Hematopoietic multipotent progenitor cell treated with erythropoietin and hydrocortisone succinate and interleukin-3 and kit ligand, for 6 days (in vitro differentiated cells): ENCODE measurements around the gene KLHDC10.
"Not testable (repeated sequence)": the region's sequence is repeated elsewhere in the genome, so short reads cannot be mapped to it uniquely, and the experiment has no call there.

Source experiments
- DNase-seq: peaks from one replicate; pipeline ENCODE4 v3.0.0-alpha.2; 2015

KLHDC10 gene

DNA sequence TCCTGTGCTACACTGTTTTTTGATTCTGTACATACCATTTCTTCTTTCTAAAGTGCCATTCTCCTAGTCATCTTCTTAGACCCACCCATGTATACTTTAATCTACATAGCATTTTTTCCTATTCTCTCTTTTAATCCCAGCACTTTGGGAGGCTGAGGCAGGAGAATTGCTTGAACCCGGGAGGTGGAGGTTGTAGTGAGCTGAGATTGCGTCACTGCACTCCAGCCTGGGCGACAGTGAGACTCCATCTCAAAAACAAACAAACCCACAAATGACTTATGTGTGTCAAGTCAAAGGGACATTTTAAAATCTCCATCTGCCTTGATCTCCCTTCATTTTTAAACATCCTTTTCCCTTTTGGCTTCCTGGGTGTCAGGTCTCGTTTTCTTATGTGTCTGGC lies 13.2 kb downstream of the KLHDC10 start:
- not testable (repeated sequence) for DNase-seq

DNA sequence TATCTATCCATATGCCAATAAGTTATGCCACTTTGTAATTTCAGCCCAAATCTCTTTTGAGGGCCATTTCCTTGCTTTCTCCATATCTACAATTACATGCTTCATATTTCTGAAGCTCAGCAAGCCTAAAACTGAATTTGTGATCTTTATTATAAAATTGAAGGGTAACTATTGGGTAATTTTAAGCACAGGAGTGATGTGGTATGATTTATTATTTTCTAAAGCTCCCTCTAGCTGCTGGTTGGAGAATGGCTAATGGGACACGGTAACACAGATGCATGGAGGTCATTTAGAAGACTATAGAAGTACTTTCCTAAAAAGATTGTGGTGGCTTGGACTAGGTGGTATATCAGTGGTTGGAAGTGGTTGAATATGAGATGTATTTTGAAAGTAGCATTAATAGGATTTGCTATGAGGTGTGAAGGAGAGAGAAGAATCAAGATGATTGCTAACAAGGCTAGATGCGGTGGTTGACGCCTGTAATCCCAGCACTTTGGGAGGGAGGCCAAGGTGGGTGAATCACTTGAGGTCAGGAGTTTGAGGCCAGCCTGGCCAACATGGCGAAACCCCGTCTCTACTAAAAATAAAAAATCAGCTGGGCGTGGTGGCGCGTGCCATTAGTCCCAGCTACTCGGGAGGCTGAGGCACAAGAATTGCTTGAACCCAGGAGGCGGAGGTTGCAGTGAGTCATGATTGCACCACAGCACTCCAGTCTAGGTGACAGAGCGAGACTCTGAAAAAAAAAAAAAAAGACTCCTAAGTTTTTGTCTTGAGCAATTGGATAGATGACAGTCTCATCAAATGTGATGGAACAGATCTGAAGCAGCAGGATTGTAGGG lies 13.9 kb downstream of the KLHDC10 start:
- DNase-seq = peak; percentile 58

DNA sequence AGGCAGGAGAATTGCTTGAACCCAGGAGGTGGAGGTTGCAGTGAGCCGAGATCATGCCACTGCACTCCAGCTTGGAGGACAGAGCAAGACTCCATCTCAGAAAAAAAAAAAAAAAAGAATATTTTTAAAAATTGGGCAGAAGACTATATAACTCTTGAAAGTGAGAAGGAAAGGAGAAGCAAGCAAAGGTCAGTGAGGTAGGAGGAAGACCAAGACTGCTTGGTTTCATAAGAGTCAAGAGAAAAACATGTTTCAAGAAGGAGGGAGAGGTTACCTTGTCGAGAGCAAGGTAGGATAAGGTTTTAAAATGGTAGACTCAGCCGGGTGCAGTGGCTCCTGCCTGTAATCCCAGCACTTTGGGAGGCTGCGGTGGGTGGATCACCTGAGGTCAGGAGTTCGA lies 14.9 kb downstream of the KLHDC10 start:
- not testable (repeated sequence) for DNase-seq

DNA sequence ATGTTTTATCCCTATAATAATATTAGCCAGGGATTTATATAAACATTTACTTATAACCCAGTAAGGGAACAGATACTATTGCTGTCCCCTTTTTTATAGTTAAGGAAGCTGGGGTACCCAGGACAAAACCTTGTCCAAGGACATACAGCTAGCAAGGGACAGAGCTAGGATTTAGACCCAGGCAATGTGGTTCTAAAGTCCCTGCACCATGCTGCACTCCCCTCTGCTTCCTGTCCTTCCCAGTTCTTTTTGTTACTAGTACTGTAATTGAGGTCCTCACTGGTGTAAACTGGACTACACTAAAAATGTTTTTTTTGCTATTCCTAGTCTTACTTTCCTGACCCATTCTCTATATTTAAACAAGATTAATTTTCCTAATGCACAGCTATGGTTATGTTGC lies 16.6 kb downstream of the KLHDC10 start:
- DNase-seq = no peak

DNA sequence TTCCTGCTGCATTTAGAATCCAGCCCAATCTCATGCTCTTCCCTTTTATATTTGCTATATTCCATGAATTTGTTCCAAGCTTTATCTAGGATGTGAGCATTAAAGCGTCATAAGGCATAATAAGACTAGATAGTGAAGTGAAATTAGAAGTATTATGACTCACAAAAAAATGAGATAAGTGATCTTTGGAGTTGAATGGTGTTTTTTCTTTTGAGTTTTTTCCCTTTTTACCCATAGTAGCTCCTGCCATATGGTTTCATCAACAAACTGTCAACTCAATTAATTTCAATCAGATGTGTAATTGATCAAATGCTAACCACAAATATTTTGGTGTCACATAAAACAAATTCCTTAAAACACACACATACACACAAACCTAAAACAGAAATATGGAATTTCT lies 17.0 kb downstream of the KLHDC10 start:
- DNase-seq = peak; percentile 22

DNA sequence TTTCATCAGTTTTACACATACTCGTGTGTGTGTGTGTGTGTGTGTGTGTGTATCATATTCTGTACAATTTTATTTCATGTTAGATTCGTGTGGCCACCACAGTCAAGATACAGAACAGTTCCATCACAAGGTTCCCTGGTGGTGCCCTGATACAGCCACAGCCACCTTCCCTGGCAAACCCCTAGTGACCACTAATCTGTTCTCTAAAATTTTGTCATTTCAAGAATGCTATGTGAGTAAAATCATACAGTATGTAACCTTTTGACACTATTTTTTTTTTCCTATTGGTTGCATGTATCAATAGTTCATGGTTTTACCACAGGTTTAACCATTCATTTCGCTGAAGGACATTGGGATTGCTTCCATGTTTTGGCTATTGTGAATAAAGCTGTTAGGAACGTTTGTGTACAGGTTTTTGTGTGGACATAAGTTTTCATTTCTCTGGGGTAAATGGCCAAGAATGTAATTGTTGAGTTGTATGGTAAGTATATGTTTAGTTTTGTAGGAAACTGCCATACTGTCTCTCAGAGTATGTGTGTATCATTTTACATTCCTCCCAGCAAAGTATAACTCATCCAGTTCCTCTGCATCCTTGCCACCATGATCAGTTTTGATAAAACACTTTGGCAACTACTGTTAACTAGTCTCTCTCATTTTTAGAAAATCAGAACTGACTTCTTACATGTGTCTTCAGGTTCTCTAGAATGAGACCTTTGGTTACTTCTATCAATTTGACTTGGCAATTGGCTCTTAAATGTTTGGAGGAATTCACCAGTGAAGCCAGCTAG lies 20.6 kb downstream of the KLHDC10 start:
- no peak for DNase-seq

DNA sequence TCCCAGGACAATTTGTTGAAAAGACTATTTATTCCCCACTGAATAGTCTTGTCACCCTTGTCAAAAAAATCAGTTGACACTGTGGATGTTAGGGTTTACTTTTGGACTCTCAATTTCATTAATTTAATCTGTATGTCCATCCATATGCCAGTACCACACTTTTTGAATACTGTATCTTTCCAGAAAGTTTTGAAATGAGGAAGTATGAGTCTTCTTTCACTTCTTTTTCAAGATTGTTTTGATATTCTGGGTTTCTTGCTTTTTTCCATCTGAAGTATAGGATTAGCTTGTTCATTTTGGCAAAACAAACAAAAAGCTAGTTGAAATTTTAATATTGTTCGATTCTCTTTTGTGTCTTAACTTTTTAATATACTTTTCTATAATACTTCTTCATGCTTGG lies 21.7 kb downstream of the KLHDC10 start:
- DNase-seq = no peak

DNA sequence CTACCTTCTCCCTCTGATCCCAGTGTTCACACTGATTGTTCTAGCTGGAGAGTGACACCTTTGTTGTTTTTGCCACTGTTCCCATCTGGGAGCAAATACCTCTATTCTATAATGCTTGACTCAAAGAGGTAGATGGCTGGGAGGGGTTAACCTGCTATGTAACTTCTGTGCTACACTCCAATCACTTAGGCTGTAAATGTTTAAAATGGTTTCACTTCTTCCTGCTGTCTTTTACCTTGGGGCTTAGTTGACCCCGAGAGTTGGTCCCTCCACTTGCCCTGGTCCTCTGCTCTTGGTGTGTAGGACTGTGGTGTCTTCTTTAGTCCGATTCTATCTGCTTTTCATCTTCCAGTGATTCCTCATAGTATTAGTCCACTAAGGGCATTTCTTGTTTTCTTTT lies 22.3 kb downstream of the KLHDC10 start:
- DNase-seq = no peak

DNA sequence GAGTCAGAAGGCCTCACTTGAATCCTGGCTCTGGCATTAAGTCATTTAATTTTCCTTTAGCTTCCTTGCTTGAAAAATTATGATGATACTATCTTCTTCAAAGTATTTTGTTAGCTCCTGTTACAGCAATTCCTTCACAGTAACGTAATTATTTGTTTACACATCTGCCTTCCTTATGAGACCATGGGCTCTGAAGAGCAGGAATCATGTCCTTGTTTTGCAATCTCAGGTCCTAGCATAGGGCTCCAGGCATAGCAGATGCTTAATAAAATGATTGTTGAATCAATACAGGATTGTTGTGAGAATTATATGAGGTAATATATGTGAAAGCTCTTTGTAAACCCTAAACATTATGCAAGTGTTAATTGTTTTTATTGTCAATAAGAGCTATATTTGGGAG lies 25.5 kb downstream of the KLHDC10 start:
- DNase-seq = no peak

DNA sequence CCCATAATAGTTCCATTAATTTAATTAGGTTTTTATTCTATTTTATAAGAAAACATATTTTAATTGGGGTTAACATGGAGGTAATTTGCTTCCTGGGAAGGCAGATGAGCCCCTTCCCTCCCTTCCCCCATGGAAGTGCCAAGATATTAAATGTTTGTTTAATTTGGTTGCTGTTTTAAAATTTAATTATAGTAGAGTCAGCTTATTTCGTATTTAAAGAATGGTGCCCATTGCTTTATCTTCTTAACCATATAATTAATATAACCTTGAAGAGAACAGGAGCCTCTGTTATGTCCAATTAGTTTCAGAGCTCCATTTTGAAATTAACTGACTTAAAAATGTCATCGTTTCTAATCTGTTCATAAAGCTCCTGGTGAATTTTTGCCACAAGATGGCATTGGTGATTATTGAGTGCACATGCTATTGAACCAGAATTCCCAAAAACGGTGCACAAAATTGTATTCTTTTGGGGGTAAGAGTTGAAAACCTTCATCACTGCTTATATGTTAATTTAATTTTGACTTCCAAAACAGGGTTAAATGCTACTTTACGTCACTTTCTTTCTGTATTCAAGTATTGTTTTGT lies 26.0 kb downstream of the KLHDC10 start:
- no peak for DNase-seq

DNA sequence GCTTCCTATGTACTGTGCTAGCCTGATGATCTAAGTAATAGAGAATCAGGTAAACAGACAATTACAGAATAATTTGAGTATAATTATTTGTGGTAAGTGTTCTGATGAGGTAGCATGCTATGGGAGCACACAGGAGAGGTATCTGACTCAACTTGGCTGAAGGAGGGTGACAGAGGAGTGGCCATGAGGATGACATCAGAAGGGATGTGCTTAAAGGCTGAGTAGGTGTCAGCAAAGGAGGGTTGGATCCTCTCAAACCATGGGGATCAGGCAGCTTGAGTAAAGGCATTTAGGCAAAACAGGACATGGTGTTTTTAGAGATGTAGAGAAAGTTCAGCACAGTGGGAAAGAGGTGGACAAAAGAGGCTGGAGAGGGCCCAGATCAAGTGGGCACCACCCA lies 29.0 kb downstream of the KLHDC10 start:
- DNase-seq = no peak

DNA sequence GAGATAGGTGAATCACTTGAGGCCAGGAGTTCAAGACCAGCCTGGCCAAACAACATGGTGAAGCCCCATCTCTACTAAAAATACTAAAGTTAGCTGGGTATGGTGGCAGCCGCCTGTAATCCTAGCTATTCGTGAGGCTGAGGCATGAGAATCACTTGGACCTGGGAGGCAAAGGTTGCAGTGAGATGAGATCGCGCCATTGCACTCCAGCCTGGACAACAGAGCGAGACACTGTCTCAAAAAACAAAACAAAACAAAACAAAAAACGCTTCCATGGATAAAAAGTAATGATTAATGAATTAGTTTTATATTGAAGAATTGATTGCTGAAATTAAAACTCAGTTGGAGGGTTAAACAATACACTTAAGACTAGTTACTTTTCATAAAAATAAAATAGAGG lies 32.3 kb downstream of the KLHDC10 start:
- no peak for DNase-seq

DNA sequence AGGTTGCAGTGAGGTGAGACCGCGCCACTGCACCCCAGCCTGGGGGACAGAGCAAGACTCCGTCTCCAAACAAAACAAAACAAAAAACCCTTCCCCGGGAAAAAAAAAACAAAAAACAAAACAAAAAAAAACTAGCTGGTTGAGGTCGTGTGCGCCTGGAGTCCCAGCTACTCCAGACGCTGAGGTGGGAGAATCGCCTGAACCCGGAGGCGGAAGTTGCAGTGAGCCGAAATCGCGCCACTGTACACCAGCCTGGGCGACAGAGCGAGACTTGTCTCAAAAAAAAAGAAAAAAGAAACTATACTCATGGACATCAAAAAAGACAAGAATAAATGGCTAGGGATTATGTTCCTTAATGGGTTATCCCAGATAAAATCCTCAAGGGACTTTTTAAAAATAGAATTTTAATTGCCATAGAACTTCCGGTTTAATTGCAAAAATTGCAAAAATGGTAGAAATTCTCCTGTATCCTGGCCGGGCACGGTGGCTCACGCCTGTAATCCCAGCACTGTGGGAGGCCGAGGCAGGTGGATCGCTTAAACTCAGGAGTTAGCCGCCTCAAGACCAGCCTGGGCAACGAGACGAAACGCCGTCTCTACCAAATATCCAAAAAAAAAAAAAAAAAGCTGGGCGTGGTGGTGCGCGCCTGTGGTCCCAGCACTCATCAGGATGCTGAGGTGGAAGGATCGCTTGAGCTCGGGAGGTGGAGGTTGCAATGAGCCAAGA lies 37.8 kb downstream of the KLHDC10 start:
- DNase-seq = no peak

DNA sequence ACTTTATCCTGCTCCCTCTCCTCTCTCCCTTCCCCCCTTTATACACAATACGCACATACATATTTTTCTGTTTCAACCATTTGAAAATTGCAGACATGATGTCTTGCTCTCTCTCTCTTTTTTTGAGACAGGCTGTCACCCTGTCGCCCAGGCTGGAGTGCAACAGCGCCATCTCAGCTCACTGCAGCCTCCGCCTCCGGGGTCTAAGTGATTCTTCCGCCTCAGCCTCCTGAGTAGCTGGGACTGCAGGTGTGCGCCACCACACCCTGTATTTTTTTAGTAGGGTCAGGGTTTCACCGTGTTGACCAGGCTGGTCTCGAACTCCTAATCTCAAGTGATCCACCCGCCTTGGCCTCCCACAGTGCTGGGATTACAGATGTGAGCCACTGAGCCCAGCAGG lies 38.5 kb downstream of the KLHDC10 start:
- DNase-seq = no peak

DNA sequence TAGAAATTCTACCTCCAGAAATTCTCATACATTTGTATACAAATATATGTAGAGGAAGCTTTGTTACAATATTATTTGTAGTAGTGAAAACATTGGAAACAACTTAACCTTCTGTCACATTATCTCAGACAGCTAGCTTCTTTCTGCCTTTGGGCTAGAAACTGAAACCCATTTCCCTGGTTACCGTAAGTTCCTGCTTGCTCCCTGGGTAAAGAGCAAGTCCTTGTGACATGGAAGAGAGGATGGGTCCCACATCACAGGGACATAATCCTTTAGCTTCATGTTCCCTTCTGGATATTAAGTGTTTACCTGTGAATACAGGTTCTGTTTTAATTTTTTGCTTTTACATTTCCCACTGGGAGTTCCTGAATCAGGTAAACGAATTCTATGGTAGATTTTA lies 41.8 kb downstream of the KLHDC10 start:
- no peak for DNase-seq

DNA sequence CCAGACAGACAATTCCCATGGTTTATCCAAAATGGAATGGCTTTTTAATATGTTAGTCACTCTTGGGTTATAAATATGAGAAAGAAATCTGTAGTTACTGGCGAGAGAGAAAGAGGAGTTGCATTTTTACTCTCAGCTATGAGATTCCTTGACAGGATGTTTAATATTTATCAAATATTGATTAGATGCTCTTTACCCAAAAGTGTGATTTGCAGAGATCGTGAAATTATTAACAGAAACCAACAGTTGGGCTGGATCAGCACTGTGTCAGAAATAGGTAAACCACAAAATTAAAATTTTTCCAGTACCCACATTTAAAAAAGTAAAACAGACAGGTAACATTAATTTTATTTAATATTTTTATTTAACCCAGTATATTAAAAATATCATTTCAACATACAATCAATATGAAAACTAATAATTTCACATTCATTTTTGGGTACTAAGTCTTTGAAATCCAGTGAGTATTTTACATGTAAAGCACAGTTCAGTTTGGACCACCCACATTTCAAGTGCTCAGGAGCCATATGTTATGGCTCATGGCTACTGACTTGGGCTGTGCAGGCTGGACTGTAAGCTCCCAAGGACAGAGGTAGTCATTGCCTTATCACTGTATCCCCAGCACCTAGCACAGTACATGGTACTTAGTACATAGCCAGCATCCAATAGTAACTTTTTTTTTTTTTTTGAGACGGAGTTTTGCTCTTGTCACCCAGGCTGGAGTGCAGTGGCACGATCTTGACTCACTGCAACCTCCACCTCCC lies 42.5 kb downstream of the KLHDC10 start:
- no peak for DNase-seq

DNA sequence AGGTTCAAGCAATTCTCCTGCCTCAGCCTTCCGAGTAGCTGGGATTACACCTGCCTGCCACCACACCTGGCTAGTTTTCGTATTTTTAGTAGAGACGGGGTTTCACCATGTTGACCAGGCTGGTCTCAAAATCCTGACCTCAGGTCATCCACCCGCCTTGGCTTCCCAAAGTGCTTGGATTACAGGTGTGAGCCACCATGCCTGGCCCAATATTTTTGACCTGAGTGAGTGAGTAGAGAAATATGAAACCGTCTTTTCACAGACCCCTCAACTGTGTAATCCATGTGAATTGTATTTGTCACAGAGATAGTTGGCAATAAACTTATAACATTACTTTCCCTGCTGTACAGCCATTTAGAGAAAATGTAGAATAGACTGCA lies 43.1 kb downstream of the KLHDC10 start:
- DNase-seq = not testable (repeated sequence)

DNA sequence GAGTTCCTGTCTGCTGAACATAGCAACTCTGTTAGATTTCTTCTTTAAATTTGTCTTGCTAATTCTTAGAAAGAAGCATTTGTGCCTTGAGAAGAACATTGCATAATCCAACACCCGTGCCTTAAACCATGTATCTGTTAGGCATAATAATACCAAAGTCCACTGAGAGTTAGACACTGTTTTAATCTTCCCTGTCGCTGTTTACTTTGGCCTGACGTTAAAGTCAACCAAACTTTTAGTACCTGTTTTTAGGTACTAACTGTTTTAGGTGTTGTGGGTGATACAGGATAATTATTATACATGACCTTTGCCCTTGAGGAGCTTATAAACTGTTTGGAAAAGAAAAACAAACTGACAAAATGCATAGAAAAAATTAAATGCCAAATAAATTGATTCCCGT lies 43.6 kb downstream of the KLHDC10 start:
- no peak for DNase-seq

DNA sequence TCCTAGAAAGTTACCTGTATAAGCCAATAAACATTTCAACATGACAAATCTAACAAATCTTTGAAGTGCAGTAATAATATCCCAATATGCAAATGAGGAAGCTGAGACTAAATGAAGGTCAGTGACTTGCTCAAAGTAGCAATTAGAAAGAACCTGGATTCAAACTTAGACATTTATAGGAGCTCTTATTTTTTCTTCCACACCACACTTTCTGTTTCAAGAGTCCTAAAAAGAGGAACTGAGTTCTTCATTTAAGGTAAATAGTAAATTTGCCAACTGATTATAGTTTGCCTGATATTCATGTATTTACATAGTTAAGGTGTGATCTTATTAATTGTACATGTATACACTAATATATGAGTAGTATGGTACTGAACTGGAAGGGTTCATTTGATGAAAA lies 44.0 kb downstream of the KLHDC10 start:
- DNase-seq = no peak

DNA sequence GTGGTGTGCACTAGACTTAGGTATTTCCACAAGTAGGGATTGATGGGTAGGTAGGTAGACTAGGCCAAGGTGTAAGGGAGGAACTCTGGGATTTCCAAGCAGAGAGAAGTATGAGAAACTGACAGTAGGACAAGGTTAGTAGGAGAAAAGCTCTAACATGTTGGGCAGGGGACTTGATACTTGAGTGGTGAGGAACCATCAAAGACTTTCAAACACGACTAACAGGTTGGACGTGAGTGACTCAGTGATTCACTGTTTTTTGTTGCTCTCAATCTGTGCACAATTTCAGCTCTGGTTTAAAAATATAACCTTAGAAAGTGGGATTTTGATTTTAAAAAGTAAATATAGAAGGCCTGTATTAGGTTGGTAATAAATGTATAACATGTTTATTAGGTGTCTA lies 44.4 kb downstream of the KLHDC10 start:
- DNase-seq = no peak

DNA sequence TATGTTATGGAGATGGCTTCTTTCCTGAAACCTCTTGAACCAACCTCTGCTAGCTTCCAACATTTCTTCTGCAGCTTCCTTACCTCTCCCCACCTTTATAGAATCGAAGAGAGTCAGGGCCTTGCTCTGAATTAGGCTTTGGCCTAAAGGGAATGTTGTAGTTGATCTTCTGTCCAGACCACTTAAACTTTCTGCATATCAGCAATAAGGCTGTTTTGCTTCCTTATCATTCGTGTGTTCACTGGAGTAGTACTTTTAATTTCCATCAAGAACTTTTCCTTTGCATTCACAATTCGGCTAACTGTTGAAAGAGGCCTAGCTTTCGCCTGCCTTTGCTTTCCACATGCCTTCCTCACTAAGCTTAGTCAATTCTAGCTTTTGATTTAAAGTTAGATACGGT lies 48.0 kb downstream of the KLHDC10 start:
- DNase-seq = no peak

DNA sequence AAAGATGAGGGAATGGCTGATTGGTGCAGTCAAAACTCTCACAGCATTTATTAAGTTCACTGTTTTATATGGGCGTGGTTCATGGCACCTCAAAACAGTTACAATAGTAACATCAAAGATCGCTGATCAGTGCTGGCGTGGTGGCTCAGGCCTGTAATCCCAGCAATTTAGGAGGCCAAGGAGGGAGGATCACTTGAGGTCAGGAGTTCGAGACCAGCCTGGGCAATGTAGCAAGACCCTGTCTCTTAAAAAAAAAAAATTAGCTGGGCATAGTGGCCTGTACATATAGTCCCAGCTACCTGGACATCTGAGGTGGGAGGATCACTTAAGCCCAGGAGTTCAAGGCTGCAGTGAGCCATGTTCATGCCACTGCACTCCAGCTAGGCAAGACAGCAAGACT lies 48.5 kb downstream of the KLHDC10 start:
- no peak for DNase-seq

DNA sequence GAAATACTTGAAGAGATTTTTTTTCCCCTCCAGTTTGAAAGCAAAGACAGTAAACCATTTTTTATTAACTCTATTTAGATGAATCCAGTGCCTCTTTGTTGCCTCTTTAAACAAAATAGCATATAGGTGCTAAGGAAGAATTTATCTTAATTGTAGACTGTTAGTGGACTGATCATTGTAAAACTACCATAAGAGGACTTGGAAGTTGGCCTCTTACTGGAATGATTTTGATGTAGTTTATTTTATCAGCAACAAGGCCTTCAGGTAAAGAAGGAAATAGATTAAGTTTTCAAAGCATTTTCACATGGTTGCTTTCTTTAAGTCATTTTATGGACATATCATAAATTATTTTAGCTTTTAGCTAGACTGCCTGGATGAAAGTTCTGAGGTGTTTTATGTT lies 53.2 kb downstream of the KLHDC10 start:
- DNase-seq = no peak
